Measurements from ENCODE around the gene SPRYD3.

DNA sequence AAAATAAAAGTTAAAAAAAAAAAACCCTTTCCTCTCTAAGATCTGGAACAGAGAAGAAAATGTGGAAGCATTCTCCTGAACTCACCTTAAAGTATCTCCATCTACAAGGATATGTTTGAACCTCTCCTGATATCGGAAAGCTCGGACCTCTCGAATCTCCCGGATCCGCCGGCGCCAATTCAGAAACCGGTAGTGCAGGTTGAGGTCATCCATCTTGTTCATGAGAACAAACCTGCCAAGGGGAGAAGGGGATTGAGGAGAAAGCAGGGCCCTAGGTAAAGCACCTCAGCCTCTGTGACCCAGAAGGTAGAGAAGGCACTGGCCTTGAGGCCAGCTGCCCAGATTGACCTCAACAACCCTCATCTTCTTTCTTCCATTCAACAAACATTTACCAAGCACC lies 2.2 kb downstream of the SPRYD3 start:
- TF ChIP-seq TAF1 (IDR thresholded peaks at IDR 0.05; ENCODE audit: low read depth, low read length) (no peak), POLR2AphosphoS5 (IDR thresholded peaks at IDR 0.05; ENCODE audit: low read depth, low read length) (no peak), POLR2A (IDR thresholded peaks at IDR 0.05; ENCODE audit: low read depth, low read length) (no peak)
